Adrenal gland (tissue), 12 donors: ENCODE measurements around the gene SLC16A13. TPM values are rescaled to one million over a fixed set of nuclear protein-coding genes. Genes with fewer than 3 reads are reported as not detected.

Experiments
- DNase-seq, 7 donors: peaks; one replicate each; pipeline ENCODE4 v3.0.0-alpha.2; 2019 to 2020
- H3K27ac ChIP-seq, 5 donors: fragments of 200-600 bp; sonication (generic) in 4 of 5; 1 replicate in 3 of 5; 2 replicates in 2 of 5; pipeline versions ENCODE4 v1.5.1 to v1.8.0; 2016 to 2020; ENCODE audit warnings: mild to moderate bottlenecking in 1 of 5
- H3K27me3 ChIP-seq: fragments of 200-600 bp; 2 replicates; pipeline ENCODE4 v1.8.0; 2021
- H3K36me3 ChIP-seq, 2 donors: fragments of 200-600 bp; replicated peaks in 1 of 2; 1 replicate in 1 of 2; 2 replicates in 1 of 2; pipeline versions ENCODE4 v1.5.1 to v1.8.0; 2018 to 2022
- H3K4me1 ChIP-seq, 2 donors: fragments of 200-600 bp; replicated peaks in 1 of 2; 1 replicate in 1 of 2; 2 replicates in 1 of 2; pipeline versions ENCODE4 v1.5.1 to v1.8.0; 2018 to 2021
- H3K4me3 ChIP-seq, 4 donors: fragments of 200-600 bp; sonication (generic) in 3 of 4; one replicate each; pipeline ENCODE4 v1.5.1; 2016 to 2018
- H3K9me3 ChIP-seq, 3 donors: fragments of 200-600 bp; sonication (generic) in 1 of 3; replicated peaks in 1 of 3; 1 replicate in 2 of 3; 2 replicates in 1 of 3; pipeline versions ENCODE4 v1.5.1 to v1.8.0; 2016 to 2021
- POLR2A ChIP-seq, 2 donors: fragments of 450-650 bp; IDR thresholded peaks; one replicate each; pipeline ENCODE4 v1.6.1; 2017; ENCODE audit warnings: antibody characterized with exemption in 2 of 2, mild to moderate bottlenecking in 2 of 2, moderate library complexity in 1 of 2
- whole genome bisulfite sequencing, 4 donors: extraction: QIAGEN DNeasy Blood & Tissue Kit in 2 of 4; methylation state at CpG; one replicate each; pipeline versions ENCODE4 v1.1.5 to v1.1.7; 2013 to 2017; 5-methylcytosine and 5-hydroxymethylcytosine counted together
- intact Hi-C, 2 donors: fragments of 100-400 bp; cut with DNase I; formaldehyde crosslinking; loops; one replicate each; pipeline versions ENCODE4 v1.14.1 to v1.15.0; 2022 to 2023
- polyA plus RNA-seq, 3 donors: library from polyadenylated mRNA; stranded (reverse); fragments of 200-250 nt in 2 of 3; fragments of 350-450 nt in 1 of 3; fragmentation: Illumina TruSeq in 1 of 3; extraction: RNeasy Lipid Tissue Mini Kit (QIAGEN cat#74804) in 1 of 3; gene quantifications; one replicate each; pipeline ENCODE4 v1.2.3, GENCODE V29; 2013 to 2014
- total RNA-seq, 9 donors: library from RNA; depleted of rRNA in 4 of 9; stranded (reverse); fragments of >200 nt in 4 of 9; fragments of 120-200 nt in 1 of 9; fragmentation: NEBNext Ultra II Directional in 1 of 9; extraction: Animal tissue kit (Norgen Biotek cat#: 25700) in 1 of 9; gene quantifications; one replicate each; pipeline versions ENCODE4 v1.1.0 to v1.2.4, GENCODE V29; 2013 to 2023
- TF ChIP-seq, protein P1 (sequence below), 6 experiments: fragments of 450-650 bp in 4 of 6; fragments of 200-600 bp in 2 of 6; sonication (generic) in 1 of 6; IDR thresholded peaks; 1 replicate in 5 of 6; 2 replicates in 1 of 6; pipeline versions ENCODE4 v1.5.1 to v1.8.0; 2016 to 2021; ENCODE audit warnings: antibody characterized with exemption in 6 of 6, mild to moderate bottlenecking in 2 of 6, moderate library complexity in 1 of 6
- donor health status: healthy with polysubstance abuse.
- donor health status: Bipolar disorder and iron deficiency.
- donor health status: DM: yes; HTN: yes; CAD: no.
- donor health status: DM: no; HTN: no; CAD: no.
- donor health status: DM: no; HTN: no; CAD: no.
- donor health status: DM: yes; HTN: yes; CAD: no.

SLC16A13 gene
- total and polyA plus RNA-seq, 12 donors, result 0.84 to 3.2 (median 2.2) TPM

- H3K36me3 ChIP-seq, result no peaks in the 10 kb centered on the region
- H3K27ac ChIP-seq, result no peak overlapping the region
- no peak for DNase-seq
- H3K4me1 ChIP-seq, result no peaks in the 10 kb centered on the region
- no peaks in the 10 kb centered on the region for H3K27me3 ChIP-seq
- WGBS, 4 donors, result 53 to 89% (median 69%) methylated on average over 1 of the region's 1 CpG
- intact Hi-C loops, result no loop called here
- TF ChIP-seq, protein P1, sequence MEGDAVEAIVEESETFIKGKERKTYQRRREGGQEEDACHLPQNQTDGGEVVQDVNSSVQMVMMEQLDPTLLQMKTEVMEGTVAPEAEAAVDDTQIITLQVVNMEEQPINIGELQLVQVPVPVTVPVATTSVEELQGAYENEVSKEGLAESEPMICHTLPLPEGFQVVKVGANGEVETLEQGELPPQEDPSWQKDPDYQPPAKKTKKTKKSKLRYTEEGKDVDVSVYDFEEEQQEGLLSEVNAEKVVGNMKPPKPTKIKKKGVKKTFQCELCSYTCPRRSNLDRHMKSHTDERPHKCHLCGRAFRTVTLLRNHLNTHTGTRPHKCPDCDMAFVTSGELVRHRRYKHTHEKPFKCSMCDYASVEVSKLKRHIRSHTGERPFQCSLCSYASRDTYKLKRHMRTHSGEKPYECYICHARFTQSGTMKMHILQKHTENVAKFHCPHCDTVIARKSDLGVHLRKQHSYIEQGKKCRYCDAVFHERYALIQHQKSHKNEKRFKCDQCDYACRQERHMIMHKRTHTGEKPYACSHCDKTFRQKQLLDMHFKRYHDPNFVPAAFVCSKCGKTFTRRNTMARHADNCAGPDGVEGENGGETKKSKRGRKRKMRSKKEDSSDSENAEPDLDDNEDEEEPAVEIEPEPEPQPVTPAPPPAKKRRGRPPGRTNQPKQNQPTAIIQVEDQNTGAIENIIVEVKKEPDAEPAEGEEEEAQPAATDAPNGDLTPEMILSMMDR (IDR thresholded peaks at IDR 0.05), result no peak
- no peak for TF ChIP-seq POLR2A (IDR thresholded peaks at IDR 0.05)
- H3K9me3 ChIP-seq, result peaks cover 0 to 4% (median 0%) of the 10 kb centered on the region in 3 donors
- H3K4me3 ChIP-seq, result no peak overlapping the region
Observed at GRCh38 chr17:7067198-7067597, 31.4 kb downstream of the SLC16A13 start.

GRCh38 chr17:7068268-7068667 is 32.5 kb downstream of the SLC16A13 start:
- DNase-seq, result no peak
- Histone ChIP-seq H3K36me3 (no peaks in the 10 kb centered on the region), H3K4me1 (no peaks in the 10 kb centered on the region), H3K9me3 (peaks cover 0 to 4% (median 0%) of the 10 kb centered on the region in 3 donors), H3K4me3 (no peak overlapping the region), H3K27ac (no peak overlapping the region), H3K27me3 (no peaks in the 10 kb centered on the region)
- 26 to 41% (median 32%) methylated on average over 1 of the region's 1 CpG for WGBS, 4 donors
- intact Hi-C loops, result no loop called here
- TF ChIP-seq, protein P1 (IDR thresholded peaks at IDR 0.05), result no peak
- no peak for TF ChIP-seq POLR2A (IDR thresholded peaks at IDR 0.05)

- no peak overlapping the region for H3K4me3 ChIP-seq
- no peaks in the 10 kb centered on the region for H3K36me3 ChIP-seq
- WGBS, 4 donors, result 74 to 92% (median 85%) methylated on average over 2 to 3 of the region's 3 CpGs
- H3K27ac ChIP-seq, result no peak overlapping the region
- TF ChIP-seq, protein P1 (IDR thresholded peaks at IDR 0.05), result no peak
- TF ChIP-seq POLR2A (IDR thresholded peaks at IDR 0.05), result no peak
- no peaks in the 10 kb centered on the region for H3K4me1 ChIP-seq
- DNase-seq, result no peak
- peaks cover 0 to 4% (median 0%) of the 10 kb centered on the region in 3 donors for H3K9me3 ChIP-seq
- no peaks in the 10 kb centered on the region for H3K27me3 ChIP-seq
- intact Hi-C loops, result no loop called here
Observed at GRCh38 chr17:7070712-7071111, 34.9 kb downstream of the SLC16A13 start.

GRCh38 chr17:7072406-7072805 is 36.6 kb downstream of the SLC16A13 start:
- Histone ChIP-seq H3K27ac (no peak overlapping the region), H3K36me3 (no peaks in the 10 kb centered on the region), H3K9me3 (peaks cover 0 to 4% (median 0%) of the 10 kb centered on the region in 3 donors), H3K4me3 (no peak overlapping the region), H3K27me3 (no peaks in the 10 kb centered on the region), H3K4me1 (no peaks in the 10 kb centered on the region)
- no peak for DNase-seq
- WGBS, 4 donors, result 87 to 95% (median 90%) methylated on average over 2 of the region's 2 CpGs
- intact Hi-C loops, result no loop called here
- no peak for TF ChIP-seq POLR2A (IDR thresholded peaks at IDR 0.05)
- TF ChIP-seq, protein P1 (IDR thresholded peaks at IDR 0.05), result no peak
